Pancreas (tissue), 10 donors: Measurements from ENCODE around the gene CA4. TPM values are rescaled to one million over a fixed set of nuclear protein-coding genes. Genes with fewer than 3 reads are reported as not detected.

Experiments used
- ATAC-seq, 4 donors: fragments of 200-7000 bp; cut with Tn5 transposase; one replicate each; pipeline versions ENCODE4 v1.8.0 to v1.9.1; 2020; ENCODE audit warnings: mild to moderate bottlenecking in 4 of 4, moderate library complexity in 4 of 4
- DNase-seq, 6 donors: peaks; one replicate each; pipeline ENCODE4 v3.0.0-alpha.2; 2020
- FAIRE-seq: peaks from 2 replicates; lab custom pipeline; 2012; peaks lifted over from hg19 to GRCh38; lab: Jason Lieb, UNC
- H3K27ac ChIP-seq, 4 donors: fragments of 200-600 bp; sonication (generic); 1 replicate in 3 of 4; 2 replicates in 1 of 4; pipeline versions ENCODE4 v1.5.0 to v1.8.0; 2020
- H3K27me3 ChIP-seq, 4 donors: fragments of 200-600 bp; one replicate each; pipeline ENCODE4 v1.8.0; 2021
- H3K36me3 ChIP-seq, 3 donors: fragments of 200-600 bp; sonication (generic) in 1 of 3; one replicate each; pipeline versions ENCODE4 v1.5.0 to v1.8.0; 2020 to 2021
- H3K4me1 ChIP-seq, 3 donors: fragments of 200-600 bp; one replicate each; pipeline ENCODE4 v1.8.0; 2021
- H3K4me3 ChIP-seq, 4 donors: fragments of 200-600 bp; sonication (generic) in 2 of 4; one replicate each; pipeline versions ENCODE4 v1.5.0 to v1.8.0; 2020 to 2021
- H3K9me3 ChIP-seq, 4 donors: fragments of 200-600 bp; one replicate each; pipeline ENCODE4 v1.8.0; 2021
- WGBS, 2 donors: extraction: QIAGEN DNeasy Blood & Tissue Kit; methylation state at CpG; one replicate each; pipeline ENCODE4 v1.1.7; 2013; 5-methylcytosine and 5-hydroxymethylcytosine counted together
- intact Hi-C, 3 donors: fragments of 100-400 bp; cut with DNase I; formaldehyde crosslinking; loops; one replicate each; pipeline versions ENCODE4 v1.11.1 to v1.14.2; 2022
- polyA plus RNA-seq, 2 donors: library from polyadenylated mRNA; stranded (reverse); fragments of 200-250 nt; gene quantifications; one replicate each; pipeline ENCODE4 v1.2.3, GENCODE V29; 2013
- total RNA-seq, 6 donors: library from RNA; stranded (reverse); fragmentation: NEBNext Ultra II Directional in 4 of 6; extraction: Animal tissue kit (Norgen Biotek cat#: 25700) in 4 of 6; gene quantifications; one replicate each; pipeline versions ENCODE4 v1.2.1 to v1.2.4, GENCODE V29; 2021 to 2023
- TF ChIP-seq, protein P1 (sequence below), 4 donors: fragments of 200-600 bp; sonication (generic) in 3 of 4; IDR thresholded peaks; one replicate each; pipeline versions ENCODE4 v1.5.0 to v1.8.0; 2021; ENCODE audit warnings: antibody characterized with exemption in 4 of 4
- donor health status: healthy with polysubstance abuse.
- donor health status: DM: no; HTN: no; CAD: no; lungs with moderate emphysema.
- donor health status: DM: no; HTN: no; CAD: no.
- donor health status: control.
- donor health status: control.
- donor health status: Bipolar disorder and iron deficiency.
- donor health status: DM: yes; HTN: yes; CAD: no.
- donor health status: DM: no; HTN: no; CAD: no.
- donor health status: DM: no; HTN: no; CAD: no.
- donor health status: DM: yes; HTN: yes; CAD: no.

The CA4 gene
- total and polyA plus RNA-seq, 8 donors, result 7.5 to 75.7 (median 20.0) TPM

GRCh38 chr17:60127068-60128064, 22.4 kb upstream of the CA4 start:
- DNase-seq (peak in 1 of 6 donors; percentile 2), FAIRE-seq (no peak), ATAC-seq (no peak)
- TF ChIP-seq, protein P1, sequence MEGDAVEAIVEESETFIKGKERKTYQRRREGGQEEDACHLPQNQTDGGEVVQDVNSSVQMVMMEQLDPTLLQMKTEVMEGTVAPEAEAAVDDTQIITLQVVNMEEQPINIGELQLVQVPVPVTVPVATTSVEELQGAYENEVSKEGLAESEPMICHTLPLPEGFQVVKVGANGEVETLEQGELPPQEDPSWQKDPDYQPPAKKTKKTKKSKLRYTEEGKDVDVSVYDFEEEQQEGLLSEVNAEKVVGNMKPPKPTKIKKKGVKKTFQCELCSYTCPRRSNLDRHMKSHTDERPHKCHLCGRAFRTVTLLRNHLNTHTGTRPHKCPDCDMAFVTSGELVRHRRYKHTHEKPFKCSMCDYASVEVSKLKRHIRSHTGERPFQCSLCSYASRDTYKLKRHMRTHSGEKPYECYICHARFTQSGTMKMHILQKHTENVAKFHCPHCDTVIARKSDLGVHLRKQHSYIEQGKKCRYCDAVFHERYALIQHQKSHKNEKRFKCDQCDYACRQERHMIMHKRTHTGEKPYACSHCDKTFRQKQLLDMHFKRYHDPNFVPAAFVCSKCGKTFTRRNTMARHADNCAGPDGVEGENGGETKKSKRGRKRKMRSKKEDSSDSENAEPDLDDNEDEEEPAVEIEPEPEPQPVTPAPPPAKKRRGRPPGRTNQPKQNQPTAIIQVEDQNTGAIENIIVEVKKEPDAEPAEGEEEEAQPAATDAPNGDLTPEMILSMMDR (IDR thresholded peaks at IDR 0.05), result no peak
- Histone ChIP-seq H3K9me3 (no peaks in the 10 kb centered on the region), H3K27me3 (no peaks in the 10 kb centered on the region), H3K36me3 (no peaks in the 10 kb centered on the region), H3K4me3 (no peak overlapping the region), H3K27ac (no peak overlapping the region), H3K4me1 (no peaks in the 10 kb centered on the region)
- intact Hi-C loops, result no loop called here
- WGBS, 2 donors, result 51 to 69% methylated on average over 14 of the region's 14 CpGs

GRCh38 chr17:60128171-60128859, 21.5 kb upstream of the CA4 start:
- Histone ChIP-seq H3K4me1 (no peaks in the 10 kb centered on the region), H3K27me3 (no peaks in the 10 kb centered on the region), H3K4me3 (no peak overlapping the region), H3K9me3 (no peaks in the 10 kb centered on the region), H3K27ac (no peak overlapping the region), H3K36me3 (no peaks in the 10 kb centered on the region)
- intact Hi-C loops, result no loop called here
- TF ChIP-seq, protein P1 (IDR thresholded peaks at IDR 0.05), result no peak
- WGBS, 2 donors, result 64 to 72% methylated on average over 8 of the region's 8 CpGs
- DNase-seq (no peak), FAIRE-seq (no peak), ATAC-seq (no peak)

DNA sequence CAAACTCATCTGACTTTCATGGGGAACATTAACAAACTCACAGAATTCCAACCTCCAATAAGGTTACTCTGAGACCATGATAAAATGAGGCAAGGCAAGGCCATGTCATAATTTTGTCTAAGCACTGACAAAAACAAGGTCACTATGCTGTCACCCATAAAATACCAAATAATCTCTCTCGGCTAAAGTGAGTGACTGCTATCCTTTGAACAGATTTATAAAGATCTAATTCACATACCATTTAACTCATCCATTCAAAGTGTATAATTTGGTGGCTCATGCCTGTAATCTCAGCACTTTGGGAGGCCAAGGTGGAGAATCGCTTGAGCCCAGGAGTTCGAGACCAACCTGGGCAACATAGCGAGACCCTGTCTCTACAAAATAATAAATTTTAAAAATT, 20.6 kb upstream of the CA4 start:
- TF ChIP-seq, protein P1 (IDR thresholded peaks at IDR 0.05), result no peak
- WGBS, 2 donors, result 81 to 87% methylated on average over 4 of the region's 4 CpGs
- DNase-seq (no peak), FAIRE-seq (no peak), ATAC-seq (no peak)
- H3K27me3 ChIP-seq, result no peaks in the 10 kb centered on the region
- intact Hi-C loops, result no loop called here
- H3K36me3 ChIP-seq, result no peaks in the 10 kb centered on the region
- H3K4me3 ChIP-seq, result no peak overlapping the region
- H3K9me3 ChIP-seq, result no peaks in the 10 kb centered on the region
- peaks cover 0 to under 1% (median 0%) of the 10 kb centered on the region in 3 donors for H3K4me1 ChIP-seq
- H3K27ac ChIP-seq, result no peak overlapping the region

DNA sequence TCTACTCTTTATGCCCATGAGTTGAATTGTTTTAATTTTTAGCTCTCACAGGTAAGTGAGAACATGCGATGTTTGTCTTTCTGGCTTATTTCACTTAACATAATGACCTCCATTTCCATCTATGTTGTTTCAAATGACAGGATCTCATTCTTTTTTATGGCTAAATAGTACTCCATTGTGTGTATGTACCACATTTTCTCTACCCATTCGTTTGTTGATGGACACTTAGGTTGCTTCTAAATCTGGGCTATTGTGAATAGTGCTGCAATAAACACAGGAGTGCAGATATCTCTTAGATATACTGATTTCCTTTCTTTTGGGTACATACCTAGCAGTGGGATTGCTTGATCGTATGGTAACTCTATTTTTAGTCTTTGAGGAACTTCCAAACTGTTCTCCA, 19.3 kb upstream of the CA4 start:
- ATAC-seq (no peak), DNase-seq (no peak), FAIRE-seq (no peak)
- no peak overlapping the region for H3K4me3 ChIP-seq
- intact Hi-C loops, result loop anchor here in 1 of 3 donors (10.0 kb wide), 1 partner anchor 294 kb away; the partner anchor contains the start of gene CHCT1
- peaks cover 0 to 5% (median 0%) of the 10 kb centered on the region in 3 donors for H3K4me1 ChIP-seq
- TF ChIP-seq, protein P1 (IDR thresholded peaks at IDR 0.05), result no peak
- H3K36me3 ChIP-seq, result no peaks in the 10 kb centered on the region
- no peaks in the 10 kb centered on the region for H3K27me3 ChIP-seq
- H3K9me3 ChIP-seq, result no peaks in the 10 kb centered on the region
- H3K27ac ChIP-seq, result no peak overlapping the region
- 82 to 90% methylated on average over 3 of the region's 3 CpGs for WGBS, 2 donors
